ENCODE results near the gene UBR3.
"Not testable (repeated sequence)": the region's sequence is repeated elsewhere in the genome, so short reads cannot be mapped to it uniquely, and the experiment has no call there.

Gene UBR3

DNA sequence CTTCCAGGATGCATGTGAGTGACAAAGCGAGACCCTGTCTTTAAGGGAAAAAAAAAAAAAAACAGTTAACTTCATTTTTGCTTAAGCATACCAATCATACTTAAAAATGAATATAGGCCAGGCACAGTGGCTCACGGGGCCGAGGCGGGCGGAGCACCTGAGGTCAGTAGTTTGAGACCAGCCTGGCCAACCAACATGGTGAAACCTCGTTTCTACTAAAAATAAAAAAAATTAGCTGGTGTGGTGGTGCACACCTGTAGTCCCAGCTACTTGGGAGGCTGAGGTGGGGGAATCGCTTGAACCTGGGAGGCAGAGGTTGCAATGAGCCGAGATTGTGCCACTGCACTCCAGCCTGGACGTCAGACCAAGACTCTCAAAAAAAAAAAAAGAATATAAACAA lies 44.1 kb downstream of the UBR3 start:
- not testable (repeated sequence) for DNase-seq (ENCODE audit: low read depth)

DNA sequence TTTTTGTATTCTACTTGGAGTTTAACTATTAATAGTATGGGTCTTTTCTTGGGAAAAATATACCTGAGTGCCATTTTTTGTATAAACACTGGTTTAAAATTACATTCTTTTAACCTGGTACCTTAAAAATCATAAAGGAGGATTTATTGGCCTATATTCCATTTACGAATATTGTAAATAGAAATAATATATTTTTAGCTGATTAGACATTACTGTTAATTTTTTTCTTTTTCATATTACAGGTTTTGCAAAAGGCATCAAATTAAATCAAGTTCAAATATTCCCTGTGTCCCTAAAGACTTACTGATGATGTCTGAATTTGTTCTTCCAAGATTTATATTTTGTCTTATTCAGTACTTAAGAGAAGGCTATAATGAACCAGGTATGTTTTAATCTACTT lies 44.7 kb downstream of the UBR3 start:
- DNase-seq (ENCODE audit: low read depth): no peak

DNA sequence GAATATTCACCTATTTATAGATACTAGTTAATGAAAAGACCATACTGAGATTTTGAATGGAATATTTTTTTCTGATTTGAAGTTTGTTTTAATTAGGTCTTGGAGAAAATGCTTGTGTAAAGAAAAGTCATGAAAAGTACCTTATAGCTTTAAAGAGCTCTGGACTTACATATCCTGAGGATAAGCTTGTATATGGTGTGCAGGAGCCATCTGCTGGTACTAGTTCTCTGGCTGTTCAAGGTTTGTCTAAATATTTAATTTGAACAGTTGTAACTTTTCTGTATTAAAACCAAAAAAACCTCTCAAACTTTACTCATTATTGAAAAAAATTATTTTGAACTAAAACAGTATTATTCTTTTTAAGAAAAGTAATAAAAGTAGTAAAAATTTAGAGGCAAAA lies 50.1 kb downstream of the UBR3 start:
- DNase-seq (ENCODE audit: low read depth): no peak

DNA sequence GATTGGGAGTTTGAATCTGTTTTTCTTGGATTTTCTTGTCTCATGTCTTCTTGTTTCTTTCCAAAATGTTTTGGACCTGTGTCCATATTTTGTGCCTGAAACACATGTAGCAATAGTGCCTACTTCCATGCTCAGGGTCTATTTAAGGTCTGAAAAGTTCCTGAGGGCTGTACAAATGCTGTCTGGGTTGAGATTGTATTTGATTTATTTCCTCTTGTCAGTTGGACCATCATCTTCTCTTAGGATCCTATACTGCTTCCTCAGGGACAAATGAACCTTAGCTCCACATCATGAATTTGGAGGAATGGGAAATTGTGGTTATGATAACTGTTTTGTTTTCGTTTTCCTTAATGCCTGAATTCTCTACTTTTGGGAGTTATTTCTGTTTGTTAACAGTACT lies 59.9 kb downstream of the UBR3 start:
- no peak for DNase-seq (ENCODE audit: low read depth)

DNA sequence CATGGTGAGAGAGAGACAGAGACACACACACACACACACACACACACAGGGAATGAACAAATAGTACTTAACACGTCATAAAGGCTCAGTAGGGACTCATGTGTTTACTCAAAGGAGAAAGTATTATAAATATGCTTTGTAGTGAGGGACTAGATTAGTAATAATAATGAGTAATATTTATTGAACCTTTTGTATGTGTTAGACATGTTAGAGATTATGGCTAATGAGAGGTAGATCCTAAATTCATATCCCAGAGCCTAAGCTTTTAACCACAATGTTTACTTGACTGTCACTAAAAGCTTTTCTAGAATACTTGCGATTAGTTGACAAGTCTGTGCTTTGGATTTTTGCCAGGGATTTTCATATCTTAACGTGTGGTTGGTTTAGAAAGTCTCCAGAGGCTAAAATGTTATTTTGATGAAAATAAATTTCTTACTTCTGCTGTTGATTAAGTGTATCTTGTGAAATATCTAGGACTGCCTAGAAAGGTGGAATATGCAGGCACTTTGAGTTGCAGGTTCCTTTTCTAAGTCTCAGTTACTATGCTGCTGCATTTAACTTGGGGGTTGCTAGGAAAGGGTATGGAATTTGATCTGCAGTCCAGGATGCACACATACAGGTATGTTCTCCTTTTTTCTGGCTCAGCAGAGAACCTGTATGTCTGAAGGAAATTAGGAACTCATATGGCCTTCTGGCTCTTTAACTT lies 64.5 kb downstream of the UBR3 start:
- DNase-seq (ENCODE audit: low read depth): no peak

DNA sequence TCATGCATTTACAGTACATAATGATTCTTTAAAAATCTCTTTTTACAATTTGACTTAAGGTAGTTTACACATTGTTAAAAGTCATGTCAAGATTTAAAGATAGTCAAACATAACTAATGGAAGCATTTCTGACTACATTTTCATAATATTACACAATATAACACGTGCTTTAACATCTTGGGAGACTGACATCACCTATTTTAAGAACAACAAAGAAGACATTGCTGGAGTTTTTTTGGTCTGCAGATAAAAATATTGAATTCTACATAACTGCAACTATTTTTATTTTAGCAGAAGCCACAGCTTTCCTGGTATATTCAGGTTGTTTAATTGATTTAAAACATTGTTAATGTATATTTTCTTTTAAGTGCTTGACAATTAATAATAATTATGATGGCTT lies 65.7 kb downstream of the UBR3 start:
- DNase-seq (ENCODE audit: low read depth): no peak

DNA sequence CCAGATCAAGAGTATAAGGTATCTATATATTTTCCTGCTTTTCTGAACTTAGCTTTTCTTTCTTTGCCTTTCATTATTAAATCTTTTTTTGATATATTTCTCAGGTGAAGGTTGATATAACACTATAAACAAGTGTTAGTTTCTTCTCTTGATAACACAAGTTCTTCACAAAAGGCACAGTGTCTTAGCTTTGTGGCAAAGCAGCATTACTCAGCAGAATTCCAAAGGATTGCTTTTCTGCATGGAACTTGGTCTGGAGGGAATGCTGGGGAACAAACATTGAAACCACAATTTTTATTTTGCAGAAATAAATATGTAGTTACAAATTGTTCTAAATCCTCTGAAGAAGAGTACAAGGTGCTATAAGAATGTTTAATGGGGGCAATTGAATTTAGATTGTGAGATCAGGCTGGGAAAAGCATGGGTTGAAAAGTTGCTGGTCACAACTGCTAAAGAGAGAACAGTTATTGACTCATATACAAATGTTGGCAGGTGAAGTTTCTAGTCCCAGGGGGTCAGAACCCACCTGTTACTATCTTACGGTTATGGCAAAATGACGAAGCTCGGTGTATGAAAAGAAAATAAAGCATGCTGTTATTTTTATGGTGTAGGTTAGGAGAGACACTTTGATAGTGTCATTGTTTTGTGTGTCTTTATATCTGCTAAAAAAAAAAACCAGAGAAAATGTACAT lies 68.2 kb downstream of the UBR3 start:
- DNase-seq (ENCODE audit: low read depth): no peak

DNA sequence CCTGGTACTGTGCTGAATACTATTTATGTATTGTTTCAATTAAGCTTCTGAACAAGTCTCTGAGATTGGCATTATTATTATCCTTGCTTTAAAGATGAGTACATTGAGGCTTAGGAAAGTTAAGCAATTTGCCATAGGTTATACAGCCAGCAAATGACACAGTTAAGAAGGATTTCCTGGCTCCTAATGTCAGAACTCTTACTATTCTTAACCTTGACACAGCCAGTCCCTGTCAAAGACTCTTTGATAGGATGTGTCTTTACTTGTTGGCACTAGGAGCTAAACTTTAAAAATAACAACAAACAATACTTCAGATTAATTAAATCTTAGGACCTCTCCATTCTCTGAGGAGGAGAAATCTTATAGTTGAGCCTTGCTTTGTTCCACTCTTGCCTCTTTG lies 70.6 kb downstream of the UBR3 start:
- DNase-seq (ENCODE audit: low read depth): no peak

DNA sequence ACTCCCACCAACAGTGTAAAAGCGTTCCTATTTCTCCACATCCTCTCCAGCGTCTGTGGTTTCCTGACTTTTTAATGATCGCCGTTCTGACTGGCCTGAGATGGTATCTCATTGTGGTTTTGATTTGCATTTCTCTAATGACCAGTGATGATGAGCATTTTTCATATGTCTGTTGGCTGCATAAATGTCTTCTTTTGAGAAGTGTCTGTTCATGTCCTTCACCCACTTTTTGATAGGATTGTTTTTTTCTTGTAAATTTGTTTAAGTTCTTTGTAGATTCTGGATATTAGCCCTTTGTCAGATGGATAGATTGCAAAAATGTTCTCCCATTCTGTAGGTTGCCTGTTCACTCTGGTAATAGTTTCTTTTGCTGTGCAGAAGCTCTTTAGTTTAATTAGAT lies 72.8 kb downstream of the UBR3 start:
- not testable (repeated sequence) for DNase-seq (ENCODE audit: low read depth)

DNA sequence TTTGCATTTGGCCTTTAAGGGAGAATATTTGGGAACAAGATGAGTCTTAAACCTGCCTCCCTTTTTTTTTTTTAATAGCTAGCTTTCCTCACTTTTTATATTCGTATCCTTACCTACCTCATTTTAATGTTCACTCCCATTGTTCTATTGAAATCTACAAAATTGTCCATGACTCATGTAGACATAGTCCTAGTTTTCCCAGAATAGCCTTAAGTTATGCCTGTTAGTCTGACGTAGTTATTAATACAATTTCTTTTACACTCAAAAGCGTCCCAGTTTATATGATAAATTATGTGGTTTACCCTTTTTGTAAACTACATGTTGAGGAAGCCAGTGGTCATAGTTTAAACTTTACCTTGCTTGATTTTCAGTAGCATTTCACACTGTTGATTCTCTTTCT lies 73.4 kb downstream of the UBR3 start:
- no peak for DNase-seq (ENCODE audit: low read depth)

DNA sequence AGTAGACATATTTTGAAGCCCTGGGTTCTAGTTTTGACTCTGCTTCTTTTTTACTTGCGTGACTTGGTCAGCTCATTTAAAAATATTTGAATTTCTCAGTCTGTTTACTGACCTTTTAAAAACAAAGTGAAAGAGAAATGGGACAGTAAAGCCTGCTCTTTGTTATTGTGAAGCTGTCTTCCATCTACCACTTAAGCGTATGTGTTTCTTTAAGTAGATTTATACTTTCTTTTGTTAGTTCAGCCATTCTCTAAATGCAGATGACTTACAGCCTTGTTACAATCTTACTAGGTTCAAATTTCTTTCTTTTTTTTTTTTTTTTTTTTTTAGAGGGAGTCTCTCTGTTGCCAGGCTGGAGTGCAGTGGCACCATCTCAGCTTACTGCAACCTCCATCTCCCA lies 79.5 kb downstream of the UBR3 start:
- no peak for DNase-seq (ENCODE audit: low read depth)

DNA sequence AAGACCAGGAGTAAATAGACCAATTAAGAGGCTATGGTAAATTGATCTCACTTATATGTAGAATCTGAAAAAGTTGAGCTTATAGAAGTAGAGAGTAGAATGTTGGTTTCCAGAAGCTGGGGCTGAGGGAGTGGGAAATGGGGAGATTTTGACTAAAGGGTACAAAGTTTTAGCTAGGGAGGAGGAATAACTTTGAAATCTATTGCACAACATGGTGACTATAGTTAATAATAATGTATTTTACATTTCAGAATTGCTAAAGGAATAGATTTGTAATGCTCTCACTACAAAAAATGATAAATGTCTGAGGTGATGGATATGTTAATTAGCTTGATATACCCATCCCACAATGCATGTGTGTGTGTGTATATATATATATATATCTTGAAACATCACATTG lies 82.1 kb downstream of the UBR3 start:
- DNase-seq (ENCODE audit: low read depth): no peak

DNA sequence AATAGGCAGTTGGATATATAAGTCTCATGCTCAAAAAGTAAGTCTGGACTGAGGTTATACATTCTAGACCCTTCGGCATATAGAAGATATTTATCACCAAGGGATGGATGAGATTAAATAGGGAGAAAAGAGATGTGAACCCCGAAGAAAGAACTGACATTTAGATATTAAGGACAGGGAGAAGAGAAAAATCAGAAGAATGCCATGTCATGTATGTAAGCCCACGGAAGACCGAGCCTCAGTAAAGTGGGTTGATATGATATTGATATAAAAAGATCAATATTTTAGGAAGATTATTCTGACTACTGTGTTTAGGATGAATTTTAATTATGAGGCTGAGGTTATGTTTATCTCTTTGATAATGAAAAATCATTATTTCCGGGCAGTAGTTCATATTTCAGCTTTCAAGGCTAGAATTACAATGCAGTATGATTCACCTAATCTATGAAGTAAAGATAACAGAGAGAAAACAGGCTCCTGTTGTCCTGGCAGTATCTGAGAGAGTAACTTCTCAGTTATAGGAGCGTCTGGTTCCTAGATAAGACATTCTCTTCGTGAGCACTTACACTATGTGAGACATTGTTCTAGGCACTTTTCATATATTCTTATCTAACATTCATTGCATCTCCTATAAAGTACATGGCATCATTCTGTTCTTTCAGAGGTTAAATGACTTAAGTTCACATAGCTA lies 83.0 kb downstream of the UBR3 start:
- no peak for DNase-seq (ENCODE audit: low read depth)

DNA sequence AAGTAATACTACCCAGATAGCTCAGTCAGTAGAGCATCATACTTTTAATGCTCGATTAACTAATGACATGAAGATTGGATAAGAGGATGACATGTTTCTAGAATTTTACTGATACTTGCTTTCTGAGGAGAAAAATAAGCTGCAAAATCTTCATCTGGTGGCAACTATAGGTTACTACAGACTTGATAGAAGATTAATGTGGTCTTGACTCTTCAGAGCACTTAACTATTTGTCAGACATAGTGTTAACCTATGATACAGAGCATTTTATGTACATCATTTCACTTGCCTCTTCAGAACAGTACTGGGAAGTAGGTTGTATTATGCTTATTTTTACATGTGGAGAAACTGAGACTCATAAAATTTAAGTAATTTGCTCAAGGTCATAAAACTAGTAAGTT lies 83.9 kb downstream of the UBR3 start:
- no peak for DNase-seq (ENCODE audit: low read depth)

DNA sequence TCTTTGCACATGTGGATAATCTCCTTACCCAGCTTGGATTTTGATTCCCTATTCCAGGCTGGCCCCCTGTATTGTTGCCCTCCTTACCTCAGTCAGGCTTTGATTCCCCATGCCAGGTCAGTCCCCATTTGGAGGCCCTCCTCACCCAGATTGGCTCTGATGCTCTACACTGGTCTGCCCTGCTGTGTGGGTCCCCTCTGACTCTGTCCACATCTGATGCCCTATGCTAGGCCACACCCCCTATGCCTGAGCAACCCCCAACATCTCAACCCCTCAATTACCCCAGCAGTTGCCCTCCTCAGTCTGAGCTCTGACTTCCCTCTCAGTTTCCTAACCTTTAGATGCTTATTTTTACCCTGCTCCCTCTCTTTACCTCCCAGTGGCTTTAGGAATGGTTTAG lies 89.4 kb downstream of the UBR3 start:
- no peak for DNase-seq (ENCODE audit: low read depth)

DNA sequence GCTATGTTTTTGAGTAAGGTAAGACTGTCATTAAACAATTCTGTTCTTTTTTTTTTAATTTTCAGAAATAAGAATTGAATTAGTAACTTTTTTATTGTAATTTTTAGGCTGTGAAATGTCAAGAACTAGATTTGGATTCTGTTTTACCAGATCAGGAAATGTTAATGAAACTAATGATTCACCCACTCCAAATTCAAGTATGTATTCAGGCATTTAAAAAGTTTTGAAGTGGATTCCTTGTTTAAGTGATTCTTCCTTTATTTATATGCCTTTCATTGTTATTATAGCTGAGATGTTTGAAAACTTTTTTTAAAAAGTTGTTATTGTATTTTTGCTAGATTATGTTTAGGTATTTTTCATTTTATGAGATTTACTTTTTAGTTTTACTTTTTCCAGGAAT lies 96.7 kb downstream of the UBR3 start:
- no peak for DNase-seq (ENCODE audit: low read depth)

DNA sequence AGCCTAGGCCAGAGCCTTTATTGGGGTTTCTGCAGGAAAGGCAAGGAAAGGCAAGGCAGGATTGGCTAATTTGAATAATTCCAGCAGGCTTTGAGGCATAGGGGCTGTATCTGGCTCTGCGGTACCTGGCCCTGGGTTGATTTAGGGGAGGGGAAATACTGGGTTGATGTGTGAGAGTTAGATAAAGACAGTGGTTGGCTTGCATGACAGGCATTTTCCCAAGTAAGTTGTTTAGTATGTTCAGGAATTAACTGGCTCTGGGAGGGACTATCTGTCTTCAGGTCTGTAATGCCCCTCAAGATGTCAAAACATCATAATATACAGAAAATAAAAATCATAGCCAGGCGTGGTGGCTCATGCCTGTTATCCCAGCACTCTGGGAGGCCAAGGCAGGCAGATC lies 98.7 kb downstream of the UBR3 start:
- no peak for DNase-seq (ENCODE audit: low read depth)

DNA sequence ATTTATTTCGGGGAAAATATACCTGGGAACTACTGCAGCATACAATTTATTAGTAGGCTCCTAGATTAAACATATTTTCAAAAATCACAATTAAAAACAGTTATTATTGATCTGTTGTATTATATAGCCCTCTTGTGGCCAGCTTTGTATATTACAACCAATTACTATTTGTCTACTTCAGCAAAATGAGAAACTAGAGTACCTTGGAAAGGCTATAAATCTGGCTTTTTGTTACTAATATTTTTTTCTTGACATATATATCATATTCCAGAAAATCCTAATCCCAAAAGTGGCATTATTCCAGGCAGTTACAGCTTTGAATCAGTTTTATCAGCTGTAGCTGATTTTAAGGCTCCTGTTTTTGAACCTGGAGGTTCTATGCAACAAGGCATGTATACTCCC lies 101.2 kb downstream of the UBR3 start:
- no peak for DNase-seq (ENCODE audit: low read depth)

DNA sequence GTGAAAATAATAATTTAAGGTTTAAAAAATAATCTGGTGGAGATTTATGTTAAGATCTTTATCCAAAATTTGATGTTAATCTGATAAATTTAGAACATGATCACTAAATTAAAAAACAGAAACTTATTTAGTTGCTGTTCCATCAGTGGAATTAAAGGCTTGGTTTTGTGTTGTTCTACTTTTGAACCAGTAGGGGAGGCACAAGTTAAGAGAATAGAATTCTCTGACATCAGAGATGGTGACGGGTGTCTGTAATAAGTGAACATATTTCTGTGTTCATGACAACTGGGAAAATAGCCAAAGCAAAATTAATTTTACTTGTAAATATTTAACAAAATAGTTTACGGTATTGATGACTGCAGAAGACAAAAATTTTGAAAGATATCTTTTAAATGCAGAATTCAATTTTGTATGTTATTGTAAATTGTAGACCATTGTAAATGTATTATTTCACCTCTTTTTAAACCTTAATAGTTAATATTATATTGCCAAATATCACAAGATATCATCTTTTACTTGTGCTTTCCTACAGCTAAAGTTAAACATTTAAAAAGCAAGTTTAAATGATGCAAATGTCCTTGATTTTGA lies 106.0 kb downstream of the UBR3 start:
- no peak for DNase-seq (ENCODE audit: low read depth)

DNA sequence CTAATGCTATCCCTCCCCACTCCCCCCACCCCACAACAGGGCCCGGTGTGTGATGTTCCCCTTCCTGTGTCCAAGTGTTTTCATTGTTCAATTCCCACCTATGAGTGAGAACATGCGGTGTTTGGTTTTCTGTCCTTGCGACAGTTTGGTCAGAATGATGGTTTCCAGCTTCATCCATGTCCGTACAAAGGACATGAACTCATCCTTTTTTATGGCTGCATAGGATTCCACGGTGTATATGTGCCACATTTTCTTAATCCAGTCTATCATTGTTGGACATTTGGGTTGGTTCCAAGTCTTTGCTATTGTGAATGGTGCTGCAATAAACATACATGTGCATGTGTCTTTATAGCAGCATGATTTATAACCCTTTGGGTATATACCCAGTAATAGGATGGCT lies 109.4 kb downstream of the UBR3 start:
- DNase-seq (ENCODE audit: low read depth): not testable (repeated sequence)

DNA sequence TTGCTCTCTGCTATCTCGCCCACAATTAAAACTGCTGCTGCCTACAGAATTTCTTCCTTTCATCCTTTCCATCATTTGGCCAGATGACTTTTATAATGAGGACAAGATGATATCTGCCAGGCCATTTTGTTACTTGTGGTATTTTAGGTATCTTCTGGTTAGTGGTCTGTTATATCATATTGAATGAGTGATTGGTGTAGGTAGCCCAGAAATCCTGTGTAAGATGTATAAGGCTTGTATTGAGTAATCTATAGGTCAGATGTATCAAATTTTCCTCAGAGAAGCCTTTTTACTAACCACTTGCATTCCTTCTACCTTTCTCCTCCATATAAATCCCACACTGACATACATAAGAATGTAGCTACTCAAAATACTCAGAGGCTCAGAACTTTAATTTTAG lies 118.3 kb downstream of the UBR3 start:
- DNase-seq (ENCODE audit: low read depth): no peak

DNA sequence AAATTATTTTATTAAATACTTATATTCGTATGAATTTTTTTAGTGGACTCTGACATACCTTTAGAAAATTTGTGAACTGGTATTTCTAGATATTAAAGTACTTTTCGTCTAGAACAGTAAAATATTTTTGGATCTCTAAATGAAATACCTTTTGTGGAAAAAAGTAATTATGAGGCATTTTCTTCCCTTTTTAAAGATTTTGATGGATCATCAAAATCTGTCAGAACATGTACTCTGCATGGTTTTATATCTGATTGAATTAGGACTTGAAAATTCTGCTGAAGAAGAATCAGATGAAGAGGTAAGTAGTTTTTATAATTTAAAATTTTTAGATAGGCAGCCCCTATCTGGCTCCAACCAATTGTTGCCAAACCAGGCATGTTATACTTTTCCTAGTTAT lies 118.8 kb downstream of the UBR3 start:
- no peak for DNase-seq (ENCODE audit: low read depth)

DNA sequence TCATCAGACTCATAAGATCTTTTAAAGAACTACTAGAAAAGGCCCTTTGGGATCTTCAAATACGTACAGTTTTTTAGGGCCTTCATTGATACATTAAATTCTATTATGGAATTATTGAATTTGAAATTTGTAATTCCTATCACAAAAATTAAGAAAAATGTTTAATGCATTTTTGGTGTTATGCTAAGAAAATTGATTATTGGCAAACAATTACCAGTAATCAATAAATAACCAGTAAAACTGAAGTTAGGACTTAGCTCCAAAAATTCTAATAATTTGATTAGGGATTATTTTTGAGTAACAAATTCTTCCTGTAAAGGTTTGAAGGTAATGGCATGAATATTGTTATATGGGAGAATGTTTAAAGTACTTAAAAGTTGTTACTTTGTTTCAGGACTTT lies 119.3 kb downstream of the UBR3 start:
- no peak for DNase-seq (ENCODE audit: low read depth)
